CD14-positive monocyte (primary cell): ENCODE results near the gene ABHD16A. TPM values are rescaled to one million over a fixed set of nuclear protein-coding genes. Genes with fewer than 3 reads are reported as not detected.

Source experiments
- DNase-seq, 3 donors: peaks; one replicate each; pipeline ENCODE4 v3.0.0-alpha.2; 2011 to 2022
- H2AFZ ChIP-seq: 2 replicates; pipeline ENCODE4 v1.6.0; 2012; ENCODE audit warnings: mild to moderate bottlenecking, low read depth, low read length, inconsistent platforms; ENCODE audit not compliant: insufficient read depth, poor library complexity, severe bottlenecking
- H3K27ac ChIP-seq, 2 donors: 1 replicate in 1 of 2; 2 replicates in 1 of 2; pipeline ENCODE4 v1.5.1; 2012 to 2013; ENCODE audit warnings: low read length in 2 of 2, control low read depth in 1 of 2, inconsistent platforms in 1 of 2, low read depth in 1 of 2, mild to moderate bottlenecking in 1 of 2
- H3K27me3 ChIP-seq, 2 donors: one replicate each; pipeline versions ENCODE4 v1.6.0 to v1.6.1; 2011 to 2013; ENCODE audit warnings: low read length in 2 of 2; ENCODE audit not compliant: control insufficient read depth in 2 of 2, insufficient read depth in 2 of 2
- H3K36me3 ChIP-seq, 2 donors: replicated peaks in 1 of 2; 1 replicate in 1 of 2; 2 replicates in 1 of 2; pipeline versions ENCODE4 v1.5.1 to v1.6.1; 2012 to 2013; ENCODE audit warnings: low read length in 2 of 2, control low read depth in 1 of 2, inconsistent platforms in 1 of 2, mild to moderate bottlenecking in 1 of 2; ENCODE audit not compliant: insufficient read depth in 2 of 2, control insufficient read depth in 1 of 2
- H3K4me1 ChIP-seq, 2 donors: 1 replicate in 1 of 2; 2 replicates in 1 of 2; pipeline versions ENCODE4 v1.5.1 to v1.6.1; 2012 to 2013; ENCODE audit warnings: low read length in 2 of 2, control low read depth in 1 of 2, inconsistent platforms in 1 of 2, mild to moderate bottlenecking in 1 of 2, moderate library complexity in 1 of 2; ENCODE audit not compliant: insufficient read depth in 2 of 2, control insufficient read depth in 1 of 2
- H3K4me2 ChIP-seq: replicated peaks from 2 replicates; pipeline ENCODE3; 2012; ENCODE audit warnings: low read length, moderate library complexity, mild to moderate bottlenecking; ENCODE audit not compliant: poor library complexity, severe bottlenecking; ENCODE audit errors: extremely low read depth
- H3K4me3 ChIP-seq, 3 experiments: fragments of 200-600 bp in 1 of 3; sonication (generic) in 1 of 3; replicated peaks in 1 of 3; 1 replicate in 2 of 3; 2 replicates in 1 of 3; pipeline ENCODE4 v1.5.1; 2011 to 2013; ENCODE audit warnings: low read length in 3 of 3, mild to moderate bottlenecking in 3 of 3, control low read depth in 2 of 3, low read depth in 2 of 3, inconsistent platforms in 1 of 3, moderate library complexity in 1 of 3
- H3K79me2 ChIP-seq: 2 replicates; pipeline ENCODE4 v1.6.0; 2012; ENCODE audit warnings: mild to moderate bottlenecking, control low read depth, inconsistent platforms, low read length, moderate library complexity; ENCODE audit not compliant: insufficient read depth
- H3K9ac ChIP-seq: 2 replicates; pipeline ENCODE4 v1.6.0; 2017; ENCODE audit warnings: low read length, mild to moderate bottlenecking; ENCODE audit not compliant: insufficient read depth, poor library complexity, severe bottlenecking
- H3K9me3 ChIP-seq, 2 donors: replicated peaks in 1 of 2; 1 replicate in 1 of 2; 2 replicates in 1 of 2; pipeline versions ENCODE4 v1.5.1 to v1.6.1; 2012 to 2013; ENCODE audit warnings: low read length in 2 of 2, control low read depth in 1 of 2; ENCODE audit not compliant: control insufficient read depth in 1 of 2, insufficient read depth in 1 of 2
- H4K20me1 ChIP-seq: 2 replicates; pipeline ENCODE4 v1.6.0; 2012; ENCODE audit warnings: mild to moderate bottlenecking, low read length, control low read depth, moderate library complexity; ENCODE audit not compliant: insufficient read depth
- H3K27ac Mint-ChIP-seq, 7 donors: one replicate each; pipeline ENCODE4 v1.8.0; 2020; ENCODE audit warnings: mild to moderate bottlenecking in 7 of 7, mixed read lengths in 7 of 7, moderate library complexity in 6 of 7, inconsistent platforms in 2 of 7
- H3K27me3 Mint-ChIP-seq, 3 donors: one replicate each; pipeline ENCODE4 v1.8.0; 2021 to 2022; ENCODE audit warnings: low read depth in 3 of 3, mild to moderate bottlenecking in 3 of 3, mixed read lengths in 3 of 3, moderate library complexity in 3 of 3, inconsistent platforms in 1 of 3
- H3K36me3 Mint-ChIP-seq, 2 donors: one replicate each; pipeline ENCODE4 v1.8.0; 2020; ENCODE audit warnings: mixed read lengths in 2 of 2, inconsistent platforms in 1 of 2, mild to moderate bottlenecking in 1 of 2
- H3K4me1 Mint-ChIP-seq: one replicate; pipeline ENCODE4 v1.8.0; 2020; ENCODE audit warnings: mild to moderate bottlenecking, mixed read lengths
- H3K4me3 Mint-ChIP-seq, 2 donors: one replicate each; pipeline ENCODE4 v1.8.0; 2020; ENCODE audit warnings: mild to moderate bottlenecking in 2 of 2, mixed read lengths in 2 of 2, moderate library complexity in 1 of 2
- H3K9me3 Mint-ChIP-seq, 7 donors: one replicate each; pipeline ENCODE4 v1.8.0; 2020 to 2022; ENCODE audit warnings: mixed read lengths in 7 of 7, mild to moderate bottlenecking in 6 of 7, moderate library complexity in 6 of 7, inconsistent platforms in 2 of 7
- WGBS: methylation state at CpG from one replicate; pipeline ENCODE4 v1.1.5; 2013; ENCODE audit warnings: missing lambda C conversion rate; ENCODE audit not compliant: insufficient coverage; 5-methylcytosine and 5-hydroxymethylcytosine counted together
- intact Hi-C, 2 donors: fragments of 100-400 bp; cut with micrococcal nuclease; formaldehyde crosslinking; loops; one replicate each; pipeline versions ENCODE4 v1.15.0 to v1.15.1; 2023
- polyA plus RNA-seq, 3 donors: library from polyadenylated mRNA; depleted of rRNA in 1 of 3; unstranded in 2 of 3; stranded (reverse) in 1 of 3; fragments of 300-500 nt in 2 of 3; fragments of >200 nt in 1 of 3; fragmentation: Illumina TruSeq in 2 of 3; gene quantifications; 1 replicate in 2 of 3; 2 replicates in 1 of 3; pipeline ENCODE4 v1.2.3, GENCODE V29; 2012 to 2021
- TF ChIP-seq, protein P1 (sequence below): fragments of 200-600 bp; IDR thresholded peaks from one replicate; pipeline ENCODE4 v1.8.0; 2022; ENCODE audit warnings: antibody characterized with exemption, mild to moderate bottlenecking

Gene ABHD16A
- polyA plus RNA-seq, 3 donors, result 53.0 to 122 (median 56.0) TPM

GRCh38 chr6:31654574-31655348 lies 48.4 kb downstream of the ABHD16A start:
- peaks cover 88% of the 10 kb centered on the region for H3K79me2 ChIP-seq
- no peak overlapping the region for H3K9ac ChIP-seq
- H3K4me1 ChIP-seq, result peaks cover 35 to 56% of the 10 kb centered on the region in 2 donors
- peaks cover 34% of the 10 kb centered on the region for H4K20me1 ChIP-seq
- H3K4me2 ChIP-seq, result no peak overlapping the region
- intact Hi-C loops, result no loop called here
- peak overlapping the region in 2 of 7 donors; percentile 45 to 52 for H3K27ac Mint-ChIP-seq
- H3K36me3 ChIP-seq, result peaks cover 13 to 50% of the 10 kb centered on the region in 2 donors
- H3K27me3 ChIP-seq, result no peaks in the 10 kb centered on the region
- H2AFZ ChIP-seq, result no peak overlapping the region
- 100% methylated on average over 1 of the region's 8 CpGs for WGBS
- TF ChIP-seq, protein P1, sequence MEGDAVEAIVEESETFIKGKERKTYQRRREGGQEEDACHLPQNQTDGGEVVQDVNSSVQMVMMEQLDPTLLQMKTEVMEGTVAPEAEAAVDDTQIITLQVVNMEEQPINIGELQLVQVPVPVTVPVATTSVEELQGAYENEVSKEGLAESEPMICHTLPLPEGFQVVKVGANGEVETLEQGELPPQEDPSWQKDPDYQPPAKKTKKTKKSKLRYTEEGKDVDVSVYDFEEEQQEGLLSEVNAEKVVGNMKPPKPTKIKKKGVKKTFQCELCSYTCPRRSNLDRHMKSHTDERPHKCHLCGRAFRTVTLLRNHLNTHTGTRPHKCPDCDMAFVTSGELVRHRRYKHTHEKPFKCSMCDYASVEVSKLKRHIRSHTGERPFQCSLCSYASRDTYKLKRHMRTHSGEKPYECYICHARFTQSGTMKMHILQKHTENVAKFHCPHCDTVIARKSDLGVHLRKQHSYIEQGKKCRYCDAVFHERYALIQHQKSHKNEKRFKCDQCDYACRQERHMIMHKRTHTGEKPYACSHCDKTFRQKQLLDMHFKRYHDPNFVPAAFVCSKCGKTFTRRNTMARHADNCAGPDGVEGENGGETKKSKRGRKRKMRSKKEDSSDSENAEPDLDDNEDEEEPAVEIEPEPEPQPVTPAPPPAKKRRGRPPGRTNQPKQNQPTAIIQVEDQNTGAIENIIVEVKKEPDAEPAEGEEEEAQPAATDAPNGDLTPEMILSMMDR, result no peak
- peaks cover 0 to 2% (median 0%) of the 10 kb centered on the region in 7 donors for H3K9me3 Mint-ChIP-seq
- peaks cover 55% of the 10 kb centered on the region for H3K4me1 Mint-ChIP-seq
- DNase-seq, result no peak
- peaks cover 36 to 54% of the 10 kb centered on the region in 2 donors for H3K36me3 Mint-ChIP-seq
- peaks cover 0 to 10% (median 5%) of the 10 kb centered on the region in 3 donors for H3K27me3 Mint-ChIP-seq
- no peak overlapping the region for H3K4me3 Mint-ChIP-seq
- H3K27ac ChIP-seq, result no peak overlapping the region
- no peak overlapping the region for H3K4me3 ChIP-seq
- H3K9me3 ChIP-seq, result no peaks in the 10 kb centered on the region

DNA sequence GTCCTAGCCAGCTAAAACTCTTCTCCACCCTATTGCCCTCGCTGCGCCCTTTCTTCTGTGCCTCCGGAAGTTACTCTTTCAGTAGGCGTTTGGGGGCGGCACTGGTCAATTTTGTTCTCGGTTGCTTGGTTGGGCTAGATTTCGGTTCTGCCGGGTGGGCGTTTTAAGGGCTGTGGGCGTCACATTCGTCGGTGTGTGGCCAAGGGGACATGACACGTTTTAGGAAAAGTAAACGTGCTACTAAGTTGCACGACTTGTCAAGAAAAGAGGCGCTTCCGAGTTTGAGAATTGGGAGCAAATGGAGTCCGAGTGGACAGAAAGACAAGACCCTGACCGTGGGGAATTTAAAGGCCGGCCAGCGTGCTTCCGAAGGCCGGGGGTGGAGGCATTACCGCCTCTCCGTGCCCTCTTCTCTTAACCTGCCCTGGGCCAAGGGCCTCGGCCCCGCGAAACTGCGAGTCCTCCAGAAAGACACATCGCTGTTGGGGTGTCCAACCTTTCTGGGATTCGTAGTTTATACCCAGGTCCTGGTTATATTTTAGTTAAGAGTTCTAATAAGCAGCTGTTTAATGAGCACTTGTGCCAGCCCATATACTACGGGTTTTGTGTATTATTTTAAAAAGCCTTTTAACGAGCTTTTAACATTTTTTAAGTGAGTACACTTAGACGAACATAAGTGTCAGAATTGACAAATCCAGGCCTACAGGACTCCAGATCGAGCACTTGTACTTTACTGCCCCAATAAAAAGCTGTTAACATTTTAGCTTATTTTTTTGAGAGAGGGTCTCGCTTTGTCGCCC lies 50.0 kb downstream of the ABHD16A start:
- Histone ChIP-seq H3K9ac (peak overlapping the region; percentile 95), H3K27ac (peak overlapping the region; percentile 95 to 98), H2AFZ (peak overlapping the region; percentile 82), H3K4me2 (peak overlapping the region; percentile 88), H3K4me1 (peaks cover 20 to 40% of the 10 kb centered on the region in 2 donors), H3K9me3 (no peaks in the 10 kb centered on the region), H3K4me3 (peak overlapping the region; percentile 48 to 87 (median 76)), H4K20me1 (peaks cover 32% of the 10 kb centered on the region), H3K36me3 (peaks cover 27 to 61% of the 10 kb centered on the region in 2 donors), H3K27me3 (no peaks in the 10 kb centered on the region), H3K79me2 (peaks cover 88% of the 10 kb centered on the region)
- Mint-ChIP-seq H3K4me3 (peak overlapping the region; percentile 93 to 99), H3K27ac (peak overlapping the region; percentile 99 to 100 (median 100)), H3K36me3 (peaks cover 49 to 63% of the 10 kb centered on the region in 2 donors), H3K9me3 (peaks cover 0 to 2% (median 0%) of the 10 kb centered on the region in 7 donors), H3K27me3 (peaks cover 0 to 10% (median 5%) of the 10 kb centered on the region in 3 donors), H3K4me1 (peaks cover 39% of the 10 kb centered on the region)
- DNase-seq, result peak in 1 of 3 donors; percentile 83
- 5% methylated on average over 24 of the region's 37 CpGs for WGBS
- TF ChIP-seq, protein P1, result no peak
- intact Hi-C loops, result loop anchor here (1.0 to 2.0 kb wide), 2 partner anchors 12 to 32 kb away; partner anchors contain the start of gene PRRC2A (in 2 of the 2)
